Sigmoid colon (tissue), 7 donors: Measurements from ENCODE around the gene FAT2. TPM values are rescaled to one million over a fixed set of nuclear protein-coding genes. Genes with fewer than 3 reads are reported as not detected.

Source experiments
- DNase-seq: peaks from one replicate; pipeline ENCODE4 v3.0.0-alpha.2; 2019
- H3K27ac ChIP-seq, 4 donors: fragments of 200-600 bp; sonication (generic); one replicate each; pipeline ENCODE4 v1.5.1; 2016 to 2019; ENCODE audit warnings: mild to moderate bottlenecking in 1 of 4
- H3K27me3 ChIP-seq, 3 donors: fragments of 200-600 bp; sonication (generic); one replicate each; pipeline ENCODE4 v1.5.1; 2019; ENCODE audit warnings: mild to moderate bottlenecking in 1 of 3
- H3K36me3 ChIP-seq, 4 donors: fragments of 200-600 bp; sonication (generic); one replicate each; pipeline ENCODE4 v1.5.1; 2016 to 2019
- H3K4me1 ChIP-seq, 4 donors: fragments of 200-600 bp; sonication (generic); one replicate each; pipeline ENCODE4 v1.5.1; 2017 to 2019
- H3K4me3 ChIP-seq, 4 donors: fragments of 200-600 bp; sonication (generic); one replicate each; pipeline ENCODE4 v1.5.1; 2017 to 2019; ENCODE audit warnings: mild to moderate bottlenecking in 2 of 4, moderate library complexity in 1 of 4
- H3K9me3 ChIP-seq, 4 donors: fragments of 200-600 bp in 3 of 4; sonication (generic) in 3 of 4; one replicate each; pipeline versions ENCODE4 v1.5.1 to v1.6.1; 2013 to 2019
- CTCF ChIP-seq, 4 experiments: fragments of 450-650 bp in 3 of 4; fragments of 200-600 bp in 1 of 4; IDR thresholded peaks; one replicate each; pipeline ENCODE4 v1.5.1; 2016 to 2019; ENCODE audit warnings: antibody characterized with exemption in 4 of 4, mild to moderate bottlenecking in 3 of 4, moderate library complexity in 2 of 4
- EP300 ChIP-seq, 4 donors: sonication (generic); formaldehyde crosslinking; IDR thresholded peaks; one replicate each; pipeline ENCODE4 v1.6.1; 2017; ENCODE audit warnings: antibody characterized with exemption in 4 of 4
- POLR2A ChIP-seq, 2 donors: fragments of 450-650 bp; IDR thresholded peaks; one replicate each; pipeline ENCODE4 v1.6.1; 2016; ENCODE audit warnings: antibody characterized with exemption in 2 of 2, mild to moderate bottlenecking in 2 of 2, moderate library complexity in 2 of 2
- POLR2AphosphoS5 ChIP-seq, 4 donors: sonication (generic); formaldehyde crosslinking; IDR thresholded peaks; one replicate each; pipeline ENCODE4 v1.6.1; 2017; ENCODE audit warnings: antibody characterized with exemption in 4 of 4
- WGBS, 2 donors: extraction: QIAGEN DNeasy Blood & Tissue Kit; methylation state at CpG; one replicate each; pipeline ENCODE4 v1.1.7; 2013; 5-methylcytosine and 5-hydroxymethylcytosine counted together
- intact Hi-C: fragments of 100-400 bp; cut with DNase I; formaldehyde crosslinking; loops from one replicate; pipeline ENCODE4 v1.15.1; 2023
- polyA plus RNA-seq, 3 donors: library from polyadenylated mRNA; stranded (reverse); fragments of 200-250 nt; gene quantifications; one replicate each; pipeline ENCODE4 v1.2.3, GENCODE V29; 2013
- total RNA-seq, 4 donors: library from RNA; depleted of rRNA; stranded (reverse); fragments of >200 nt; gene quantifications; one replicate each; pipeline ENCODE4 v1.1.0, GENCODE V29; 2016
- donor health status: healthy with polysubstance abuse.
- donor health status: Bipolar disorder and iron deficiency.
- donor health status: healthy.

The FAT2 gene
- total and polyA plus RNA-seq, 7 donors, result 0.03 TPM; not detected in 6

DNA sequence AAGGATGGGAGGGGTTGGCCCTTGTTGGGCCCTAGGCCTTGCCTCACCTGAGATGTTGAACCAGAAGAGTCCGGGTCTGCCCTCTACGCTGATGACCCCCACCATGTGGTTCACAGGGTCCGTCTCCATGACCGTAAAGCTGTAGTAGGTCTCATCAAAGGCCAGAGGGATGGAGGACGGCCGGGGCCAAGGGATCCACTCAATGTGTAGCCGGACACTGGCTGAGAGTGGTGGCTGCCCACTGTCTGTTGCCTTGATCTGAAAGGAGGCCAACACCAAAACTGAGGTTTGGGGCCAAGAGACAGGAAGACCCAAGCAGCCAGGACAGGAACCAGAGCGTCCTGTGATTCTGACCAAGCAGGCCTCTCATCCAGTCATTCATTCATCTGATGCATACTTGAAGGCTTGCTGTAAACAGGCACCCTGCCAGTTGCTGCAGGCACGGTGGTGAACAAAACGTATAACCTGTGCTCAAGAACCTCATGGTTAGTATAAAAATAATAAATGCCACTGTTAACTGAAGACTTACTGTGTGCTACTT is 37.9 kb downstream of the FAT2 start:
- TF ChIP-seq POLR2A (IDR thresholded peaks at IDR 0.05), result no peak
- TF ChIP-seq EP300 (IDR thresholded peaks at IDR 0.05), result no peak
- H3K36me3 ChIP-seq, result no peaks in the 10 kb centered on the region
- 95 to 96% methylated on average over 10 of the region's 10 CpGs for WGBS, 2 donors
- no peak for DNase-seq
- no peak overlapping the region for H3K27ac ChIP-seq
- no peaks in the 10 kb centered on the region for H3K27me3 ChIP-seq
- intact Hi-C loops, result no loop called here
- peaks cover 0 to 6% (median 0%) of the 10 kb centered on the region in 4 donors for H3K4me1 ChIP-seq
- no peaks in the 10 kb centered on the region for H3K9me3 ChIP-seq
- H3K4me3 ChIP-seq, result no peak overlapping the region

DNA sequence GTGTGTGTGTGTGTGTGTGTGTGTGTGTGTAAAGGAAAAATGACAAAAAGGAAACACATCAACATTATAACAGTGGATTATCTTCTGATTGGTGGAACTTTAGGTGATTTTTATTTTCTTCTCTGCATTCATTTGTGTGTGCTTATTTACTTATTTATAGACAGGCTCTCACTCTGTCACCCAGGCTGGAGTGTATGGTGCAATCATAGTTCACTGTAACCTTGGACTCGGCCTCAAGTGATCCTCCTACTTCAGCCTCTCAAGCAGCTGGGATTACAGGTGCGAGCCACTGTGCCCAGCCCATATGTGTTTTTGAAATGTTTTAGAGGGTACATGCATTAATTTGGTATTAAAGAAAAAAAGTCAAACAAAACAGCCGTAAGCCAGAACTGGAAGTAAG is 39.1 kb downstream of the FAT2 start:
- 94 to 96% methylated on average over 3 of the region's 3 CpGs for WGBS, 2 donors
- no peak for TF ChIP-seq CTCF (IDR thresholded peaks at IDR 0.05)
- no peak for TF ChIP-seq EP300 (IDR thresholded peaks at IDR 0.05)
- TF ChIP-seq POLR2AphosphoS5 (IDR thresholded peaks at IDR 0.05), result no peak
- TF ChIP-seq POLR2A (IDR thresholded peaks at IDR 0.05), result no peak
- intact Hi-C loops, result no loop called here

DNA sequence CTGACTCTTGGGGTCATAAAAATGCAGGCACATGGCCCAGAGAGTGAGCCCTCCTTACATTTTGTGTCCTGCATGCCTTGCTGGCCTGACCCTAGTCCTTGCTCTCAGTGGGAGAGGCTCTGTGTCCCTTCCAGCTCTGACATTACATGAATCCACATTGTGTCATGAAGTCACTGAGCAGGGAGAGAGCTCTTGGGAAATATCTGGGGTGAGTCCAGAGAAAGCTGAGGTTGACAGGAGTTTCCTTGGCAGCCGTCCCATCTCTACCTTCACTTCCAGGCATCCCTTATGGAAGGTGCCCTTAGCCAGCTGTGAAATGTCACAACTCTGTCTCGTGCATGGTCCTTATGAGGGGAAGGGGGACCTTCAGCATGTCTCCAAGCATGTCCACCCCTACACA is 41.0 kb downstream of the FAT2 start:
- Histone ChIP-seq H3K27me3 (no peaks in the 10 kb centered on the region), H3K4me3 (no peak overlapping the region), H3K4me1 (no peaks in the 10 kb centered on the region), H3K27ac (no peak overlapping the region), H3K36me3 (no peaks in the 10 kb centered on the region), H3K9me3 (no peaks in the 10 kb centered on the region)
- 82 to 89% methylated on average over 2 of the region's 2 CpGs for WGBS, 2 donors
- intact Hi-C loops, result no loop called here
- TF ChIP-seq POLR2A (IDR thresholded peaks at IDR 0.05), result no peak
- TF ChIP-seq POLR2AphosphoS5 (IDR thresholded peaks at IDR 0.05), result no peak
- TF ChIP-seq EP300 (IDR thresholded peaks at IDR 0.05), result no peak
- TF ChIP-seq CTCF (IDR thresholded peaks at IDR 0.05), result no peak
- DNase-seq, result no peak

More for the DNA sequence above, 39.1 kb downstream of the FAT2 start:
- Histone ChIP-seq H3K27ac (no peak overlapping the region), H3K27me3 (no peaks in the 10 kb centered on the region), H3K4me1 (peaks cover 0 to 6% (median 0%) of the 10 kb centered on the region in 4 donors), H3K4me3 (no peak overlapping the region), H3K9me3 (no peaks in the 10 kb centered on the region), H3K36me3 (no peaks in the 10 kb centered on the region)
- DNase-seq, result no peak

DNA sequence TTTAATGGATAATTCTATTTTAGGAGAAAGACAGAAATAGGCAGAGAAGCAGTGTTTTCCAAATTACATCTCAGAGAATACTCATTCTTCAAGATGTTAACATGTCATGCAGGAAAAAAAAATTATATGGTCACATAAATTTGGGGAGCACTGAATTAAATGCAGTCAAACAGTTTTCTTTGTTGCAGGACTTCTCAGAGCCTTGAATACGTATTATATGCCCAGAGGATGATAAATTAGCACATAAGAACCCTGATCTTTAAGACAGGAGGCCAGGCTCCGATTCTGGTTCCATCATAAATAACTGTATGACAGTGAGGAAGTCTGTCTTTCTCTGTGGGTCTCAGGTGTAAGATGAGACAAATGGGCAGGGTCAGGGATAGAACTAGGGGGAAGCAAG is 41.4 kb downstream of the FAT2 start:
- Histone ChIP-seq H3K9me3 (no peaks in the 10 kb centered on the region), H3K4me3 (no peak overlapping the region), H3K4me1 (no peaks in the 10 kb centered on the region), H3K36me3 (no peaks in the 10 kb centered on the region), H3K27ac (no peak overlapping the region), H3K27me3 (no peaks in the 10 kb centered on the region)
- WGBS, 2 donors, result 71 to 77% methylated on average over 2 of the region's 2 CpGs
- no peak for TF ChIP-seq POLR2AphosphoS5 (IDR thresholded peaks at IDR 0.05)
- TF ChIP-seq EP300 (IDR thresholded peaks at IDR 0.05), result no peak
- no peak for TF ChIP-seq POLR2A (IDR thresholded peaks at IDR 0.05)
- no peak for TF ChIP-seq CTCF (IDR thresholded peaks at IDR 0.05)
- DNase-seq, result no peak
- intact Hi-C loops, result no loop called here

DNA sequence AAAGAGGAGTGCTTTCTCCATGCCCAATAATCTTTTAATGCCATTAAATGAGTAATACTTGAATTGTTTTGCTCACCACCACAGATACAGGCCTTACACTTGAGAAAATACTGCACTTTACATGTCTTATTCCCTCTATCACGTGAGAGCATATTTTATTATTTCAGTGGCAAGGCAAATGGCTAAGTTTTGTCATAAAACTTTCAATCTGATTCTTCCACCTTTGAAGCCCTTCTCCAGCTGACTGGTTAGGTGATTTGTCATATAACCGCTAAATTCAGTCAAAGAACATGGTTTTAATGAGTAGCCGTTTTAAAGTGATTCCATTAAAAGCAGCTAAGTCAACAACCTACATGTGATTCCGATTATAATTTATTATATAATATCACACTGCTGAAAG is 43.8 kb downstream of the FAT2 start:
- TF ChIP-seq POLR2AphosphoS5 (IDR thresholded peaks at IDR 0.05), result no peak
- no peak for TF ChIP-seq POLR2A (IDR thresholded peaks at IDR 0.05)
- no peak for TF ChIP-seq EP300 (IDR thresholded peaks at IDR 0.05)
- no peaks in the 10 kb centered on the region for H3K9me3 ChIP-seq
- no peak for DNase-seq
- H3K4me1 ChIP-seq, result no peaks in the 10 kb centered on the region
- H3K27ac ChIP-seq, result no peak overlapping the region
- intact Hi-C loops, result no loop called here
- H3K27me3 ChIP-seq, result no peaks in the 10 kb centered on the region
- WGBS, 2 donors, result 60 to 76% methylated on average over 4 of the region's 4 CpGs
- no peak overlapping the region for H3K4me3 ChIP-seq
- H3K36me3 ChIP-seq, result no peaks in the 10 kb centered on the region

DNA sequence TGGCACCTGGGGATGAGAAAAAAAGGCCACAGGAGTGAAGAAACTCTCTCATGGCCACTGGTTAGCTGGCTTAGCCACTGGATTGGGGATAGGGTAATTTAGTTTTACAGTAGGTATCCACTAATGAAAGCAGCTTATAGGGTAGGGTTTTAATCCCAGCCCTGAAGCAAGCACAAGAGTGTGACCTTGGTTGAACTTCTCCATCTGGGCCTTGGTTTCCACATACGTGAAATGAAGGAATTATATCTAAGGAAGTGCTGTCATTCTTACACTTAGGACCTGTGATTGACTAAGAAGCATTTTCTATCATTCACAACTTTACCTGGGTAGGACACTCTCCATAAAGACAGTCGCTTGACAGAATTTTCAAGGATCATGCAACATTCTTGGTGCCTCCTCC is 49.6 kb downstream of the FAT2 start:
- 87 to 91% methylated on average over 2 of the region's 2 CpGs for WGBS, 2 donors
- Histone ChIP-seq H3K9me3 (no peaks in the 10 kb centered on the region), H3K4me1 (no peaks in the 10 kb centered on the region), H3K36me3 (no peaks in the 10 kb centered on the region), H3K4me3 (no peak overlapping the region), H3K27me3 (no peaks in the 10 kb centered on the region), H3K27ac (no peak overlapping the region)
- TF ChIP-seq POLR2A (IDR thresholded peaks at IDR 0.05) (no peak), EP300 (IDR thresholded peaks at IDR 0.05) (no peak), CTCF (IDR thresholded peaks at IDR 0.05) (no peak), POLR2AphosphoS5 (IDR thresholded peaks at IDR 0.05) (no peak)
- intact Hi-C loops, result no loop called here
- no peak for DNase-seq
